ENCODE measurements around the gene FLRT2. TPM values are rescaled to one million over a fixed set of nuclear protein-coding genes. Genes with fewer than 3 reads are reported as not detected.

The FLRT2 gene
- total RNA-seq, 1 experiment from 2014 or later, result not detected

DNA sequence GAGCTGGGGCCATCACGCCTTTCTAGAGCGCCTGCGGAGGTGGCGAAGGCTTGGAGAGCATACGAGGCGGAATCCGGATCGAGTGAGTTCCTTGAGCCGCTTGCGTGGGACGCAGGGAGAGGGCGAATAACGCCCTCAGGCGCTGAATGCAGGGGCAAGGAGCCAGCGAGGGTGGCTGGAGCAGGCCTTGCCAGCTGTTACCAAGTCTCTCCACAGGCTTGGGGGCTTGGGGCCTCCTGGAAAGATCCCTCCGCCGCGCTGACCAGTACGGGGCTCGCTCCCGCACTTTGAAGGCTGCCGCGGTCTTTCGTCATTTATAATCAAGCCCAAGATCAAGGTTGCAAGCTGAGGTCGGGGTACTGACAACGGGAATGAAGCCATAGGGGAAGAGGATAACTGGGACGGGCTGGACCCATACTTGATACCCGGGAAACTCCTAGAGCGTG is 1.2 kb downstream of the FLRT2 start:
- no peak for DNase-seq (ENCODE audit: low spot score)

DNA sequence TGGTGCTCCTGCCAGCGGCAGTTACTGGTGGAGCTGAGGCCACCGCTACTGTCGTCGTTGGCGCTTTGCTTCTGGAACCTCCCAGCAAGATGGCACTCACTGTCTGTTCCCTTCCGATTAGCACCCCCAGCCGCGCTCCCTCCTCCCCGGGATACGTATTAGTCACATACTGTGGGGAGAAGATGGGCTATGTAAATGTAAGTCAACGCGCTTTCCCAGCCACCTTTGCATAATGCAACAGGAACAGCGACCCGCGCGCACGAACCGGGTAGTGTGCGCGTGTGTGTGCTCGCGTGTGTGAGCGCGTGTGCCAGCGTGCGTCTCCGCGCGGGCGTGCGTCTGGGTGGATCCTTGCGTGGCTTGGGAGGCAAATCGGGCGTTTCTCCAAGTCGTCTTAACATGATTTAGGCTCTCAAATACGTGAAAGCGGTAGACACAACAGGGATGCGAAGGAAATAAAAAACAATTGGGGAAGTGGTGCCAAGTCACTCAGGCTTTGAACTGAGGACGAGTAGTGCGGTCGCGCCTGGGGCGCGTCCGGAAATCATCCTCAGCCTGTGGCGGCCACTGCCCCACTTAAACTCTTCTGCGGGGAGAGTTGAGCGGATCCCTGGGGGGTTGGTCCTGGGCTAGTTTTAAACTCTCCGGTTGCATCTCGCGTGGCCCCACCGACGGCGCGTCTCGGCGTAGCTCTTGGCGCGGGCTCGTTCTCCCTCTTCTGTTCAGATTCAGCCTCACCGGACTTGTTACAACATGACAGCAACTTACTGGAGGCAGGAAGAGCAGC is 1.8 kb downstream of the FLRT2 start:
- no peak for DNase-seq (ENCODE audit: low spot score)

DNA sequence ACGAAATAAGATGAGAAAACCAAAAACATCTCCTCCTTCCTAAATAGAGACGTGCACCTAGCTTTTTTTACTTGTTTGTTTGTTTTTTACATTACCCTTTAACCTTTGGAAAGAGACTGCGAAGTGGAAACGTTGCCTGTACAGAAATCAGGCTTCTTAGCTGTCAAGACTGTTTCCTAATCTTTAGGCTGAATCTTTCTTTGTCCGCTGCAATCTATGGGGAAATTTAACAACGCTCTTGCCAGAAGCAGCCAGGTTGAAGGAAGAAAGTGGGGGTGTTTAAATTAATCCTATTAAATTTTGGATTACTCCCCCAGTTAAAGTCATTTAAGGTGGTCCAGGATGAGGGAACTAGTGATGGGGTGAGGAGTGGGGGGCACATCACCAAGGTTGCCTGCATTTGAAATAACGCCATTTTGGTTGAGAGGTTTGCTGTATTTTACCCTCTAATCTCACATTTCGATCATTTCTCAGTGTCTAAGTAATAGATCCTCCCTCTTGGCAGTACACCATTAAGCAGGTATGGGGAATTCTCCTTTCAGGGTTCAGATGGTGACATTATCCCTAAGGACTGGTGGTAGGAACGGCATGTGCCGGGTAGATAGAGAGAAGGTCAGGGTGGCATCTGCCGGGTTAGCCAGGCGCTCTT is 2.6 kb downstream of the FLRT2 start:
- DNase-seq (ENCODE audit: low spot score), result no peak

DNA sequence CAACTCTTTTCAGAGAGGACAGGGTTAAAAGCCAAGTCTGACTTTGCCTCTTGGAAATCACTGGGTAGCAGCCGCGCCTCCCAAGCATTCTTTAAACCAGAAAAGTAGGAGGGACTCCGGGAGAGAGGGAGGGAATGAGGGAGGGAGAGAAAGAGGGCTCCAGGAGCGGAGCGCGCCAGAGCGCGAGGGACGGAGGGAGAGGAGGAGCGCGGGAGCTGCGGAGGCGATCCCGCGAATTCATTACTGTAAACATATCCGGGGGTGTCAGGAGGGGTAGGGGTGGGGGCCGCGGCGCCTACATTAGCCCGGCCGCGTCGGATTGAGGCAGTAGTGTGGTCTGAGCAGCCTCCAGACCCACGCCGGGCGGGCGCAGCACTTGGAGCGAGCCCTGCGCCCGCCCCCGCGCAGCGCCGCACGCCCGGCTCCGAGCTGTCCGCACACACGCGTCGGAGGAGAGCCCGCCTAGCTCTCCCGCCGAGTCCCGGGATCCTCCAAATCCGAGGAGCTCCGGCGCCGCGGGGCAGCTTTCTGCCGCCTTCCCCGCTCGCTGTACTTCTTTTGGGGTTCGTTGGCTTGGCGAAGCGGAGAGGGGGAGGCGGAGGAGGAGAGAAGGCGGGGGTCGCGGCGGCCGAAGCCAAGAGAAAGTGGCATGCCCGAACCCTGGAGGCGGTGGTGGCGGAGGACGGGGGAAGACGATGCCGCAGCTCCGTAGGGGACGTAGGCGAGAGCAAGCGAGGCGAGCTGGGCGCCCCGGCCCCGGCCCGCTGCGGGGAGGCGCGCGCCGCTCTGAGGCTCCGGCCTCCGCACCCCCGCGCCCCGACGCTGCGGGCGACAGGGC is 3.3 kb downstream of the FLRT2 start:
- DNase-seq (ENCODE audit: low spot score), result no peak

DNA sequence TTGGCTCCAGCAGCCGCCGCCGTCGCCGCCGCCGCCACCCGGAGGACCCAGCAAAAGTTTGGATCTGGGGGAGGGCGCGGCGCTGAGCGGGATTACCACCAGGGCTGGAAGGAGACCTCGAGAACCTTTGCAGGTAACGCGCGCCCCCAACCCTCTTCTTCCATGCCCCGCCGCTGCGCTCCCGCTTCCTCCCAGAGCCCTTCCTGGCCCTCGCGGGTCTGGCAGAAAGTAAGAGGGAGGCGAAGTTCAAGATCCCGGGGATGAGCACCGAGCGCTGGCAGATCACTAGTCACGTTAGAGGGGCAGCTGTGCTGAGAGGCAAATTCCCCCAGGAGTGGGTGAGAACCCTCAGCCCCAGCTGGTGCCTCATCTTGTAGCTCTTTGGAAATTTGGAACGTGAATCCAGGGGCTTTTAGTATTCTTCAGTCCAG is 3.9 kb downstream of the FLRT2 start:
- no peak for DNase-seq (ENCODE audit: low spot score)

DNA sequence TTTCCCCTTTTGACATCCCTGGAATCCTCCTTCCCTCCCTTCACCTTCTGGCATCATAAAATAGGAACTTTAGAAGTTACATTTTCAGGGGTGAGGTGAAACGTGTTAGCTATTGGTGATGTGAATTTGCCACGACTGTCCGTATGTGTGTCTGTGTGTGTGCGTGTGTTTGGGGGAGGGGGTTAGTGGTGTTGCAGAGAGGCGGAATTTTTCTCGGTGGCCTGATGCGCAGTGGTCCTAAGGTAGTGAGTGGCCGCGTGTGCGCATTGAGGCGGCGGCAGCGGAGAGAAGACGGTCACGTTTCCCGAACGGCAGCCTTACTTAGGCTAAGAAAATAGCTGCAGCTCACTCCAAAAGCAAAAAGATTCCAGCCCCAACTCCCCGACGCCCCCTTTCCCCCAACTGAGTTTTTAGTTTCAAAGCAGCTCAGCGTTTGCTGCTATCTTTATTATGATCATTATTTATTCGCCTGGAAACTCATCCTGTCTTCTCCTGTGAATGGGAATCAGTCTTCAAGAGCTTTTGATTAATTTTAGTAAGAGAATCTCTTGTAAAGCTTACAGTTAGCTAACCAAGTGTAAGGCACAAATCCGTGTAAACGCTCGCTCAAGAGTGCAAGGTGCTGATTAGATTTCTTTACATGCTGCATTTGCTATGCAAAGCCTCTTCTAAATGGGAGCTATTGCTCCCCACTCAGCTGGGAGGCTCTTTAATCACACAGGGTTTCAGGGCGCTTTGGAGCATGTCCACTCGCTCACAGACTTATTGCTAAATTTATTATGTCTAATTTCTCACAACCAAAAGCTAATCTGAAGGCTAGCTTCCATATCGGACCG is 4.7 kb downstream of the FLRT2 start:
- no peak for DNase-seq (ENCODE audit: low spot score)

DNA sequence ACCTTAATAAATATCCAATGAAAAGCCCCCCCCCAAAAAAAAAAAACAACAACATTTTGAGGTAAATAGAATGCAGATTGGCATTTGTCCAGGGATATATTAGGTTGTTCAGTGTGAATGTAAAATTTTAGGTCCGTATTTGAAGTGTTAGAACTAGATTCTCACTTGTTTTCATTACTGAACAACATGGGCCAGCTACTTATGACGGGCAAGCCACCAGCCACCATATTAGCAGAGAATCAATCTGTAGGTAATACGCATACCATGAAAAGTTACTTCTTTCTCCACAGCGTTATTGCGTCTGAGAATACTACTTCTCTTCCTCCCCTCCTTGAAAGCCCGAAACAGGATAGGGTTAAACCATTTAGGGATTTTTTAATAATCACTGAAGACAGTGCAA is 5.4 kb downstream of the FLRT2 start:
- no peak for DNase-seq (ENCODE audit: low spot score)

DNA sequence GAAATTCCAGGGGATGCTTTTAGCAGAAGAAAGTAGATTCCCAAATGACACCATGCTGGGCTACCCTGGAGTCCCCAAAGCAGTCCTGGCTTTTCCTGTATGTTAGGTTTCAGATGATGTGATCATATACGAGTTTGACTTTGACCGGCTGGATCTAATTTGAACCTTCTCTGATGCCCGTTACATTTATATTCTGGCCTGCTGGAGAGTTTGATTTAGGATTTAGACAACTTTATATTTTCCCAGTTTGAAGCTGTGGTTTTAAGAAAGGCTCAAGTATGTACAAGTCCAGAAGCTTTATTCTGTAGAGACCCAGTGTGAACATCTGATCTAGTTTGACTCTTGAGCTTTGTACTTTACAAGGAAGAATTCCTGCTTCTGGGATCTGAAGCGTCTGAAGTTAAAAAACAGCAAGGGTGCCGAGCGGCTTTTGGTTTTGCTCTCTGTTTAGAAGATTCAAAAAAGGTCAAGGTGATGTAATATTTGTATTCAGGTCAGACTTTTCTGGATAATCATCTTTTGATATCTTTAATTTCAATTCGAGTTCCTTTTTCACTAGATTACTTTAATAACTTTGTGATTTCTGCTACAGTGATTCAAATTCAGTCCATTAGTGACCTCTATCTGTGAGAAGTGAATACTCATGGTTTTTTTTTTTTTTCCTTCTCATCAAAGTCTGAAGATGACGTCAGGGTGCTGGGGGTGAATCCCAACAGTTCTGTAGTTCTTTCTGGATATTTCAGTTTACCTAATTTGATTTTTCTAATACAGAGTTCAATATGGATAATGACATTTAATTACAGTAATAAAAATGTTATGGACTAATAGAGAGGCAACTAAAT is 6.3 kb downstream of the FLRT2 start:
- peak; percentile 26 for DNase-seq (ENCODE audit: low spot score)

DNA sequence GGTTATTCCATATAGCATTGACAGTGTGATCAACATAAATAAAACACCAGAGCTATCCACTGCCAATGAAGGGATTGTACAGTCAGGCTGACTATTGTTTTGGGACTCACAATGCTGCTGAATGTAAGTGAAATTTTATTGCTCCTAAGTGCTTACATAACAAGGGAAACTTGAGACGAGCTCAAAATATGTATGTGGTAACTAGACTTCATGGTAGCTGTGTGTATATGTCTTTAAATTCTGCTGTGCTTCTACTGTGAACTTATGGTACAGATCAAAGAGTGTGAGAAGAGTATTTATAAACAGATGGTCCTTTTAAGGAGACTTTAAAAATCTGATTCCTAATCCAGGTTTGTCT is 6.9 kb downstream of the FLRT2 start:
- no peak for DNase-seq (ENCODE audit: low spot score)

DNA sequence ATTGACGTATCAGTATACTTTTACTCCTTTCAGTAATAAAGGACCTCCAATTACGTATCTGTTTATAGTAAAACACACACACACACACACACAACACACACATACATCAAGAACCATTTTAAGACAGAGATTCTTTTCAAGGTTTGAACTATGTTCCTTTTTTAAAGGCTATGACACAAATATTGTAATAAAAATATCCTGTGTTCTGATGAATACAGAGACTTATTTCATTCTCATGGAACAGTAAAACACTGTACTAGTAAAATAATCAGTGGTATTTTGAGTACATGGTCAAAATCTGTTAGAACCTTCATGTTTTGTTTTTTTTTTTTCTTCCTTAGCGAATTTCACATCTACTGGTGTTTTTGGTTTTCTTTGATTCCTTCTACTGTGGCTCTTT is 7.6 kb downstream of the FLRT2 start:
- no peak for DNase-seq (ENCODE audit: low spot score)

DNA sequence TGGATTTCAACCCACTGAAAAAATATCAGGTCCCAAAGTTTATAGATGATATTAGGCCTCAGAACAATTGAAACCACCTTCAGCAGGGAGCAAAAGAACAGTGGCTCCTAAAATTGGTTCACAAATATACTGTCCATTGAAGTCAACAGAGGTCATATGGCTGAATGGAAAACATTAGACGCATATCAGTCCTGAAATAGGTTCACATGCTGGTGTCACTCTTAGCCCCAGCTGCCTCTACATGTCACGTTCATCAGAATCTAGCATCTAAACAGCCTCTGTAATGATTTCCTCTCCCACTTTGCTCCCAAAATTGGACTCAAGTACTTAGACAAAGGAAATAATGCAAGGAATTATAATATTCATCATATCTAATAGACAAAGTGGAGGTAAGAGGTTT is 8.7 kb downstream of the FLRT2 start:
- no peak for DNase-seq (ENCODE audit: low spot score)

DNA sequence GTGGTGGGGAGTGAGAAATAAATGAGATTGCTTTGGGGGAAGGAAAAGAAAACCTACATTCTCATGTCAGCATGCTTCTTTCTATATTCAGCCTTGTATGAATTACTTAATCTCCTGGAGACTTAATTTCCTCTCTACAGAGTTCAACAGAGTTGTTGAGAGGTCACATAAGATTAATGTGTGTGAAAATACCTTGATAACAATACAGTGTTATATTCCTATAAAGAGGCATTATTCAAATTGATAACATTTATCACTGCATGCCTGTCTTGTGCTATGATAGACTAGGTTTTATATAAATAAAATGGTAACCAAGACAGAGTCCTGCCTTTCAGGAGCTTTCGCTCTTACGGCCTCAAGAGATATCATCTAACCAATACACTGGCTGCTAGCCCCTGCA is 9.6 kb downstream of the FLRT2 start:
- DNase-seq (ENCODE audit: low spot score), result no peak

DNA sequence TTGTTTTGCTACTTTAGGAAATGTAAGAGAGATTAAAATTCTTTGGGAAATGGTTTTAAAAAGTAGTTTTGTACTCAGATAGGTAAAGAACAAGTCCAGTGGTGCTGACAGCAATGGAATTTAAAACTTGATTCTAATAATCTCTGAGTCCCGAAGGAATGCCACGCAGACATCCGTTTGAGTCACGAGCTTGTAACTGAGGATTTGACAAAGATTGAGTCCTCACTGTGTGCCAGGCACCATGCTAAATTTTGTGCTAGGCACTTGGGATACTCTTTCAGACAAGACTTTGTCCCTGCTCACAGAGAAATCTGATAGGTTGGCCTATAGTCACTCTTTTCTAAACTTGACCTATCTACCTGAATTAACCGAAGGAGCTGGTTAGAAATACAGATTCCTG is 12.7 kb downstream of the FLRT2 start:
- DNase-seq (ENCODE audit: low spot score), result no peak

DNA sequence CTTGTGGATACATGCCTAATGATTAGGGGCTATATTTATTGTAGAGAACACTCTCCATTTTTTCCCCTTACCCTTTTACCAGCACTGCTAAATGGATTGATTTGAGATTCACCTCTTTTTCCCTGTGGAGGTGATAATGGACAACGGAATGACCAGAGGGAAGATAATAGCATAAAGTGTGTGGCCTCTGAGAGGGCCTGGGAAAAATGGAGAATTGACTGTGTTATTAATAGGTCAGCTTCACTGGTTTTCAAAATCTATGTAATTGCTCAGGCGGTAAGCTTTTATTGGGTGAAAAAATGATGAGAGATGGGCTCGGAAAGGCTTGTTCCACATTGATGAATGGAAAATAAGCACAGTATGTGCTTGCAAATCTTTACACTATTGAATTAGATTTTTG is 15.8 kb downstream of the FLRT2 start:
- no peak for DNase-seq (ENCODE audit: low spot score)

DNA sequence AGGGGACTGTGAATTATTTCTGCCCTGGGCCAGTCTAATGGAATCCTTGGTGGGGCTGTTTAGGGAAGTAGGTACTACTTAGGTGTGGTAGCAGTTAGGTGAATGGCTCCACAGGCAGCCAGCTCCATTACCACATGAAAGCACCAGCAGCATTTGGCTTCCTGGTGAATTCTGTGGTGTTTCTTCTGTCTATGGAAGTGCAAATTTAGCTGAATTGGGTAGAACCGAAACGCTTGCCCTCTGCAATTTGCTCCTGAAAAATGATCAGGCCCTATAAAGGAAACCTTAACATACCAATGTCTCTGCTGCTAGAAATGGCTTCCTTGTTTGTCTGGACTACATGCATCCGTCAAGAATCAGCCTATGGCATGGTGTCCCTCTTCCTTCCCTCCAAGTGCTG is 16.4 kb downstream of the FLRT2 start:
- no peak for DNase-seq (ENCODE audit: low spot score)

DNA sequence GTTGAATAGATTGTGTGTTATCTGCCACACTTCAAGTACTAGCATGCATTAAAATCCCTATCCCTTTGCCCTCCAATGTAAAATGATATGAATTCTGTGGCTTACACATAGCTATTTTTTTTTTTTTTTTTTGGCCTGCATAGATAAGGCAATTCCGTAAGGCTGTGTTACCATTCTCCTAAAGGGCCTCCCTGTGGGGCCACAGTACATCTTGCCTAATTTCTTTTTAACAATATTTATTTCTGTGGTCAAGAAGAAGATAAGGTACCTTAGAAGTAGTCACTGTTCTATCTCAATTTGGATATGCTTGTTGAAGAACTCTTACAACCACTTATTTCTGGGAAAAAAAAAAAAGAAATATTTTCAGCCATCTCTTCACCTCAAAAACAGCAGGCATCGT is 19.8 kb downstream of the FLRT2 start:
- DNase-seq (ENCODE audit: low spot score), result no peak

DNA sequence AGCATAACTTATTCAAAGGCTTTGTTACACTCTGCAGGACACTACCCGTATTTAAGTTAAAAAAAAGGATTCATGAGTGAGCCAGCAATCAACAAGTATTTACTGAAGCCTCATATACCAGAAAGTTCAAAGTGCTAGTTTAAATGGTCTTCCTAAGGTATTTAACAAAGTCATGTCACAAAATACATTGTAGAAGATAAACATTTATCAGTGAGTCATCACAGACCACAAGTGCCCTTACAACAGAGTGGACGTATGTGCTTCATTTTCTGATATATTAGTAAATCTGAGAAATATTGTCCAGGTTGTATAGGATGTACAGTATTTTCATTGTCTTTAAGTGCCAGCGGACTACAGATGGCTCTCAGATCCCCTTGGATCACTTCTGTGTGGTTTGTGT is 24.2 kb downstream of the FLRT2 start:
- DNase-seq (ENCODE audit: low spot score), result no peak

DNA sequence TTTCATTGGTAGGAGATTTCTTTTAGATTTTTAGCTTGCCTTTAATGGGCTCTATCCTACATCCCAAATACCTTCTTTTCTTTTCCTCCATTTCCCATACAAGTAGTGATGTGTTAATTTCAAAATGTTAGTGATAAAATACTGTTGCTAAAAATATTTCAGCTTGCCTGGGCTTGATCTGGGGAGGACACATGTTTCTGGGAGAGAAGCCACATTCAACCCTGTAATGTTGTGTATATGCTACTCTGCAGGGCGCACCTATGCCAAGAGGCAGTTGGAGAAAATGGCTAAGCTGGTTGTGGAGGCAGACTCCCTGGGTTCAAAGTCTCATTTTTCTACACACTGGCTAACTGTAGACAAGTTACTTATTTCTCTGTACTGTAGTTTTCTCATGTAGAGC is 26.3 kb downstream of the FLRT2 start:
- no peak for DNase-seq (ENCODE audit: low spot score)

DNA sequence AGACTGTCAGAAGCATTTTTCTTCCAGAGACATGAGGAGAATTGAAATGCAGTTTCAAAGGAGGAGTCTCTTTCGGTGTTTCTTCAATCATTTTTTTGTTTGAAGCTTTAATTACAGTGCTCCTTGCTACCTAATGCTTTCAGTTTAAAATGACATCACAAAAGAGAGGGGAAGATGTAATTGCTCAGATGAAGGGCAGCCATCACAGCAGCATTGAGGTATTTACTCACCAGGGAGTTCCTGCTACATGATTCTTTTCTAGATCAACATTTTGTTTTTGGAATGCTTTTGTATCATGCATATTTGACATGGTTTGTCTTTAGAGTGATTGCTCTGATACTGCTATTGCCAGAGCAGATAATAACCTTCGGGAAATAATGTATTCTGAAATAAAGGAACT is 28.6 kb downstream of the FLRT2 start:
- no peak for DNase-seq (ENCODE audit: low spot score)

DNA sequence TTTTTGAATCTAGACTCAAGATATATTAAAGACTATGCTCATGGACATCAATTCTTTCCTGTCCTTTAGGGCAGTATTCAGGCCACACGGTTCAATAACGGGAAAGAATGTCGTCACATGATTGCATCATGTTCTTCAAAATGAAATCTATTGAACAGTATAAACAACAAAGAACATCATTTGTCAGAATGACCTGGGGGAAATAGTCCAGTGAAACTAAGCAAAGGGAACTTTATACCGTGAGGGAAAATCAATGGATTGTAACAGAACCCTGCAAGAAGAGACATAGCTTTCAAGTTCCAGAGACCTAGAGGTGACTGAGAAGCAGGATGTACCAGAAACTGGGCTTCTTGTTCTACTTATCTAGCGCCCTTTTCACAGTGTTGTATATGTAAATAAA is 32.7 kb downstream of the FLRT2 start:
- no peak for DNase-seq (ENCODE audit: low spot score)
